Measurements from ENCODE around the gene OTOGL. TPM values are rescaled to one million over a fixed set of nuclear protein-coding genes. Genes with fewer than 3 reads are reported as not detected.
"Not testable (repeated sequence)": the region's sequence is repeated elsewhere in the genome, so short reads cannot be mapped to it uniquely, and the experiment has no call there.

Gene OTOGL
- total RNA-seq, 2 experiments from 2014 or later, result not detected

- Mint-ChIP-seq H3K36me3 (ENCODE audit: low read depth) (no peaks in the 10 kb centered on the region), H3K4me1 (ENCODE audit: low read depth) (no peaks in the 10 kb centered on the region), H3K9me3 (no peaks in the 10 kb centered on the region), H3K4me3 (no peak overlapping the region), H3K27me3 (ENCODE audit: low read depth) (peaks cover 9% of the 10 kb centered on the region), H3K27ac (no peak overlapping the region)
- CTCF ChIA-PET, result no interaction called here
- DNase-seq, result no peak
- intact Hi-C loops (cut with micrococcal nuclease), result no loop called here
These were observed 117.7 kb downstream of the OTOGL start for GRCh38 chr12:80217011-80217535.

- DNase-seq; H3K9me3 Mint-ChIP-seq; H3K27me3 Mint-ChIP-seq (ENCODE audit: low read depth); H3K4me3 Mint-ChIP-seq; H3K36me3 Mint-ChIP-seq (ENCODE audit: low read depth); intact Hi-C loops (cut with micrococcal nuclease); CTCF ChIA-PET; H3K4me1 Mint-ChIP-seq (ENCODE audit: low read depth); H3K27ac Mint-ChIP-seq: not testable (repeated sequence)
These were observed 119.6 kb downstream of the OTOGL start for GRCh38 chr12:80218925-80219324.

DNA sequence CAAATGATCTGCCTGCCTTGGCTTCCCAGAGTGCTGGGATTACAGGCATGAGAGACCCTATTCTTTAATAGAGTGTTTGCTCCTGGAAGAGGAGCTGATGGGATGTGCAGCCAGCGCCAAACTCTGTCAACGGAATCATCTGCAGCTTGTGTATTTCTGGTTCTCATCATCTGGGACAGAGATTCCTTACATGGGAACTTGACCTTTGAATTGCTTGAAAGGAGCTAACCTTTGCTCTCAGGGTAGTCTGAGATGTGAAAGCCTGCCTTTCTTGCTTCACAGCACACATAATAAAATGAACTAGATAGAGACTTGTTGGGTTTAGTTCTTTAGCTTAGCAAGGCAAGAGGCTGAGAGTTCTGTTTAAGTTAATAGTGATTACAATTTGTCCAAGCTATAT, 120.0 kb downstream of the OTOGL start:
- no peak overlapping the region for H3K27ac Mint-ChIP-seq
- H3K36me3 Mint-ChIP-seq (ENCODE audit: low read depth), result no peaks in the 10 kb centered on the region
- H3K9me3 Mint-ChIP-seq, result no peaks in the 10 kb centered on the region
- no peaks in the 10 kb centered on the region for H3K4me1 Mint-ChIP-seq (ENCODE audit: low read depth)
- intact Hi-C loops (cut with micrococcal nuclease), result no loop called here
- no peak overlapping the region for H3K4me3 Mint-ChIP-seq
- H3K27me3 Mint-ChIP-seq (ENCODE audit: low read depth), result peaks cover 8% of the 10 kb centered on the region
- DNase-seq, result no peak
- CTCF ChIA-PET, result no interaction called here

- Mint-ChIP-seq H3K27me3 (ENCODE audit: low read depth) (peaks cover 6% of the 10 kb centered on the region), H3K27ac (no peak overlapping the region), H3K36me3 (ENCODE audit: low read depth) (no peaks in the 10 kb centered on the region), H3K4me3 (no peak overlapping the region), H3K9me3 (no peaks in the 10 kb centered on the region), H3K4me1 (ENCODE audit: low read depth) (no peaks in the 10 kb centered on the region)
- intact Hi-C loops (cut with micrococcal nuclease), result no loop called here
- CTCF ChIA-PET, result no interaction called here
- DNase-seq, result no peak
These were observed 122.9 kb downstream of the OTOGL start for GRCh38 chr12:80222261-80222660.

GRCh38 chr12:80226576-80226975, 127.2 kb downstream of the OTOGL start:
- no peak overlapping the region for H3K27ac Mint-ChIP-seq
- H3K4me3 Mint-ChIP-seq, result no peak overlapping the region
- H3K4me1 Mint-ChIP-seq (ENCODE audit: low read depth), result no peaks in the 10 kb centered on the region
- H3K9me3 Mint-ChIP-seq, result no peaks in the 10 kb centered on the region
- intact Hi-C loops (cut with micrococcal nuclease), result no loop called here
- H3K36me3 Mint-ChIP-seq (ENCODE audit: low read depth), result no peaks in the 10 kb centered on the region
- CTCF ChIA-PET, result no interaction called here
- H3K27me3 Mint-ChIP-seq (ENCODE audit: low read depth), result peaks cover 6% of the 10 kb centered on the region
- no peak for DNase-seq

DNA sequence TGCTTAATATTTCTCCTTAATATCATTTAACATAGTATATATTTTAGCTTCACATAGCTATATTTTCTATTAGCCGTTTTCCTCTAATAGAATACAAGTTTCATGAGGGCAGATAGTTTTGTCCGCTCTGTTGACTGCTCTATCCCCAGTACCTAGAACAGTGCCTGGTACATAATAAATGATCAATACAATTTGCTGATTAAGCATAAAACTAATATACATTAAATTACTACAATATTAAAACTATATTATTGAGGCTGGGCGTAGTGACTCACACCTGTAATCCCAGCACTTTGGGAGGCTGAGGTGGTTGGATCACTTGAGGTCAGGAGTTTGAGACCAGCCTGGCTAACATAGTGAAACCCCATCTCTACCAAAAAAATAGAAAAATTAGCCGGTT, 128.6 kb downstream of the OTOGL start:
- H3K27me3 Mint-ChIP-seq (ENCODE audit: low read depth); H3K9me3 Mint-ChIP-seq; CTCF ChIA-PET; H3K4me3 Mint-ChIP-seq; H3K4me1 Mint-ChIP-seq (ENCODE audit: low read depth); H3K27ac Mint-ChIP-seq; DNase-seq; intact Hi-C loops (cut with micrococcal nuclease); H3K36me3 Mint-ChIP-seq (ENCODE audit: low read depth): not testable (repeated sequence)

DNA sequence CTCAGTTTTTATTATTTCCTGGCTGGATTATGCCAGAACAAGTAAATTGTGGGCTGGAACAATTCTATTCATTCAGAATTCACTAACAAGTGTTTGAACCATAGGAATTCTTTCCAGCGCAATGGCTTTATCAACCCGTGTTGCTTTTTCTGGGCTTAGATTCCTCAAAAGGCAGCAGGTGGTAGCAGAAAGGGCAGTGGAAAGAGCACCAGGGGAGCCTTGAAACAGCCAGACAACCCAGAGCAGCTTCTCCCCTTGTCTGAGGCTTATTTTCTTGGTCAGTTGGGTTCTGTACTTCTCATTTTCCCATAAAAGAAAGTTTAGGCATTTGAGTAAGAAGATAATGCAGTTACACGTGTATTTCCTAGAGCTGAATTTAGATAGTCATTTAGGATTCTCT, 130.7 kb downstream of the OTOGL start:
- Mint-ChIP-seq H3K4me1 (ENCODE audit: low read depth) (no peaks in the 10 kb centered on the region), H3K27me3 (ENCODE audit: low read depth) (peaks cover 8% of the 10 kb centered on the region), H3K27ac (no peak overlapping the region), H3K36me3 (ENCODE audit: low read depth) (no peaks in the 10 kb centered on the region), H3K4me3 (no peak overlapping the region), H3K9me3 (no peaks in the 10 kb centered on the region)
- DNase-seq, result no peak
- CTCF ChIA-PET, result interaction anchor here (0.6 kb wide), 1 partner anchor 1320 kb away, joined by 3 read pairs; no protein-coding TSS in a partner anchor
- intact Hi-C loops (cut with micrococcal nuclease), result no loop called here

DNA sequence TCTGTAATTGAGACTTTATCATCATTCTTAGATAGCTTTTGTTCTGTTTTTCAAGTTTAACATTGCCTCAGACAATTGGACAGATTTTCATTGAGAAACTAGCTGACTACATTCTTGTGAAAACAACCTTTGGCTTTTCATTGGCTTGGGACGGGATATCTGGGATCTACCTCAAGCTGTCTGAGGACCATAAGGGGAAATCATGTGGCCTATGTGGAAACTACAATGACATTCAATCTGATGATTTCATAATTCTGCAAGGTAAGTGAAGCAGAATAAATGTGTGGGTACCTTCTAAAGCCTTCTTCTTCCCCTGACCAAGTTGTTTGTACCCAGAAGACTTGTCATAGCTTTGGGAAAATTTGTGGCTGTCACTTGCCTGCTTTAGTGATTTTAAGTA, 133.5 kb downstream of the OTOGL start:
- intact Hi-C loops (cut with micrococcal nuclease), result no loop called here
- CTCF ChIA-PET, result no interaction called here
- Mint-ChIP-seq H3K27me3 (ENCODE audit: low read depth) (peaks cover 2% of the 10 kb centered on the region), H3K27ac (no peak overlapping the region), H3K4me1 (ENCODE audit: low read depth) (no peaks in the 10 kb centered on the region), H3K36me3 (ENCODE audit: low read depth) (no peaks in the 10 kb centered on the region), H3K4me3 (no peak overlapping the region), H3K9me3 (no peaks in the 10 kb centered on the region)
- DNase-seq, result no peak

DNA sequence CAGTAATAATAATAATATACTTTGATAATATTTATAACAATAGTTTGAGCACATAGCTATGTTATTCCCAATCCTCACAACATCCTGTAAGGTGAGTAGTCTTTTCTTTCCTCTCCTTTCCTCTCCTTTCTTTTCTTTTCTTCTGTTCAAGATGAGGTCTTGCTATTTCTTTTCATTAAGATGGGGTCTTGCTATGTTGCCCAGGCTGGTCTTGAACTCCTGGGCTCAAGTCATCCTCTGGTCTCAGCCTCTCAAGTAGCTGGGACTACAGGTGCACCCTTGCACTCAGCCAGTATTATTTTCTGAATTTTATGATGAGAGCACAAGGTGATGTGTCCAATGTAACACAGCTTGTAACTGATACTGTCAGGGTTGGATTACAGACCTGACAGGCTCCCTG, 134.6 kb downstream of the OTOGL start:
- H3K27ac Mint-ChIP-seq, result no peak overlapping the region
- intact Hi-C loops (cut with micrococcal nuclease), result no loop called here
- H3K4me3 Mint-ChIP-seq, result no peak overlapping the region
- CTCF ChIA-PET, result no interaction called here
- no peaks in the 10 kb centered on the region for H3K9me3 Mint-ChIP-seq
- no peak for DNase-seq
- no peaks in the 10 kb centered on the region for H3K4me1 Mint-ChIP-seq (ENCODE audit: low read depth)
- H3K27me3 Mint-ChIP-seq (ENCODE audit: low read depth), result peaks cover 2% of the 10 kb centered on the region
- H3K36me3 Mint-ChIP-seq (ENCODE audit: low read depth), result no peaks in the 10 kb centered on the region

GRCh38 chr12:80234667-80235066, 135.3 kb downstream of the OTOGL start:
- Mint-ChIP-seq H3K36me3 (ENCODE audit: low read depth) (no peaks in the 10 kb centered on the region), H3K4me1 (ENCODE audit: low read depth) (no peaks in the 10 kb centered on the region), H3K27ac (no peak overlapping the region), H3K4me3 (no peak overlapping the region), H3K9me3 (no peaks in the 10 kb centered on the region), H3K27me3 (ENCODE audit: low read depth) (peaks cover 2% of the 10 kb centered on the region)
- intact Hi-C loops (cut with micrococcal nuclease), result no loop called here
- CTCF ChIA-PET, result no interaction called here
- no peak for DNase-seq

DNA sequence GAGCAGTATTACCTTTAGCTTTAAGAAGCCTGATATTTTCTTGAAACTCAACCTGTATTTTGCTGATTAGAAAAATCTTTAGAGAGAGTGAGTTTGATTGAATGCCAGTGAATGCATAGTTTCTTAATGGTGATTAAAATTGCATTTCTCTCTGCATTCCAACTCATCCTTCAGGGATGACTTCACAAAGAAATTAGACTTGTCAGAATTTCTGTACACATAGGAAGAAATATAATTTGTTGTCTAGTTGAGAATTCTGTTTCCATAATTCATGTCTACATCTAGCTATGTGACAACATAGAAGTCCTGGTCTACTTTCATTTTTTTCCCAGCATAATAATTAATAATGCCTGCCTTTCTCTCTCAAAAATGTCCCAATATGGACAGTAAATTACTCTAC, 136.6 kb downstream of the OTOGL start:
- CTCF ChIA-PET, result no interaction called here
- peaks cover 4% of the 10 kb centered on the region for H3K27me3 Mint-ChIP-seq (ENCODE audit: low read depth)

GRCh38 chr12:80239867-80240266, 140.5 kb downstream of the OTOGL start:
- no peak overlapping the region for H3K27ac Mint-ChIP-seq
- no peak for DNase-seq
- intact Hi-C loops (cut with micrococcal nuclease), result no loop called here
- peaks cover 2% of the 10 kb centered on the region for H3K27me3 Mint-ChIP-seq (ENCODE audit: low read depth)
- H3K9me3 Mint-ChIP-seq, result no peaks in the 10 kb centered on the region
- no peak overlapping the region for H3K4me3 Mint-ChIP-seq
- no peaks in the 10 kb centered on the region for H3K4me1 Mint-ChIP-seq (ENCODE audit: low read depth)
- H3K36me3 Mint-ChIP-seq (ENCODE audit: low read depth), result no peaks in the 10 kb centered on the region
- CTCF ChIA-PET, result no interaction called here

More for the DNA sequence above, 136.6 kb downstream of the OTOGL start:
- H3K4me3 Mint-ChIP-seq, result no peak overlapping the region
- no peak for DNase-seq
- no peaks in the 10 kb centered on the region for H3K9me3 Mint-ChIP-seq
- H3K36me3 Mint-ChIP-seq (ENCODE audit: low read depth), result no peaks in the 10 kb centered on the region
- no peaks in the 10 kb centered on the region for H3K4me1 Mint-ChIP-seq (ENCODE audit: low read depth)
- no peak overlapping the region for H3K27ac Mint-ChIP-seq
- intact Hi-C loops (cut with micrococcal nuclease), result no loop called here

GRCh38 chr12:80241576-80242273, 142.4 kb downstream of the OTOGL start:
- Mint-ChIP-seq H3K36me3 (ENCODE audit: low read depth) (no peaks in the 10 kb centered on the region), H3K27me3 (ENCODE audit: low read depth) (peaks cover 2% of the 10 kb centered on the region), H3K9me3 (no peaks in the 10 kb centered on the region), H3K4me3 (no peak overlapping the region), H3K27ac (no peak overlapping the region), H3K4me1 (ENCODE audit: low read depth) (no peaks in the 10 kb centered on the region)
- intact Hi-C loops (cut with micrococcal nuclease), result no loop called here
- no peak for DNase-seq
- CTCF ChIA-PET, result no interaction called here
